ENCODE data around the gene ATP11C.

The ATP11C gene

GRCh38 chrX:139831675-139832456, 101.0 kb downstream of the ATP11C start:
- in situ Hi-C loops (cut with MboI; ENCODE audit: low sequenced_read_pairs, unreplicated experiment): no loop called here
- no peak for TF ChIP-seq CTCF (IDR thresholded peaks at IDR 0.05; ENCODE audit: borderline replicate concordance, control extremely low read depth, extremely low read depth, insufficient read depth, missing control alignments)
- DNase-seq (ENCODE audit: low spot score): peak; percentile 16

DNA sequence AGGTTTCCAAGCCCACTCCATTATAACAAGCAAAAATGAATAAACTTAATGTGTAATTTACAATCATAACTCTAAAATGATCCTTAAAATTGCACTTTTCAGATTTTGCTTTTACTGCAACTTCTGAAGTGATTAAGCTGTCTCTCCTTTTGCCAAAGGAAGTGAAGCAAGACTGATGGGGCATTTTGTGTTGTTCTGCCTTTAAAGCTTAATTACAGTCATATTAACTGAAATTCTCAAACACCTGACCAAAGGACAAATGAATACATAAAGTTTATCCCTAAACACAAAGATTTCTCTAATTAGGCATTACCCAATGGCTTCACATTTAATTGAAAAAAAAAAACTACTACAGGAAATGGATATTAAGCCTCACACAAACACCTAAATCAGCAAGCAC, 101.8 kb downstream of the ATP11C start:
- in situ Hi-C loops (cut with MboI; ENCODE audit: low sequenced_read_pairs, unreplicated experiment): no loop called here
- DNase-seq (ENCODE audit: low spot score): no peak
- TF ChIP-seq CTCF (IDR thresholded peaks at IDR 0.05; ENCODE audit: borderline replicate concordance, control extremely low read depth, extremely low read depth, insufficient read depth, missing control alignments): no peak

- TF ChIP-seq CTCF (IDR thresholded peaks at IDR 0.05; ENCODE audit: borderline replicate concordance, control extremely low read depth, extremely low read depth, insufficient read depth, missing control alignments): no peak
These were observed 104.0 kb downstream of the ATP11C start for GRCh38 chrX:139828830-139829229.

GRCh38 chrX:139828033-139828432, 104.8 kb downstream of the ATP11C start:
- in situ Hi-C loops (cut with MboI; ENCODE audit: low sequenced_read_pairs, unreplicated experiment): no loop called here
- no peak for TF ChIP-seq CTCF (IDR thresholded peaks at IDR 0.05; ENCODE audit: borderline replicate concordance, control extremely low read depth, extremely low read depth, insufficient read depth, missing control alignments)
- no peak for DNase-seq (ENCODE audit: low spot score)

More at GRCh38 chrX:139828830-139829229, 104.0 kb downstream of the ATP11C start:
- in situ Hi-C loops (cut with MboI; ENCODE audit: low sequenced_read_pairs, unreplicated experiment): no loop called here
- DNase-seq (ENCODE audit: low spot score): no peak

DNA sequence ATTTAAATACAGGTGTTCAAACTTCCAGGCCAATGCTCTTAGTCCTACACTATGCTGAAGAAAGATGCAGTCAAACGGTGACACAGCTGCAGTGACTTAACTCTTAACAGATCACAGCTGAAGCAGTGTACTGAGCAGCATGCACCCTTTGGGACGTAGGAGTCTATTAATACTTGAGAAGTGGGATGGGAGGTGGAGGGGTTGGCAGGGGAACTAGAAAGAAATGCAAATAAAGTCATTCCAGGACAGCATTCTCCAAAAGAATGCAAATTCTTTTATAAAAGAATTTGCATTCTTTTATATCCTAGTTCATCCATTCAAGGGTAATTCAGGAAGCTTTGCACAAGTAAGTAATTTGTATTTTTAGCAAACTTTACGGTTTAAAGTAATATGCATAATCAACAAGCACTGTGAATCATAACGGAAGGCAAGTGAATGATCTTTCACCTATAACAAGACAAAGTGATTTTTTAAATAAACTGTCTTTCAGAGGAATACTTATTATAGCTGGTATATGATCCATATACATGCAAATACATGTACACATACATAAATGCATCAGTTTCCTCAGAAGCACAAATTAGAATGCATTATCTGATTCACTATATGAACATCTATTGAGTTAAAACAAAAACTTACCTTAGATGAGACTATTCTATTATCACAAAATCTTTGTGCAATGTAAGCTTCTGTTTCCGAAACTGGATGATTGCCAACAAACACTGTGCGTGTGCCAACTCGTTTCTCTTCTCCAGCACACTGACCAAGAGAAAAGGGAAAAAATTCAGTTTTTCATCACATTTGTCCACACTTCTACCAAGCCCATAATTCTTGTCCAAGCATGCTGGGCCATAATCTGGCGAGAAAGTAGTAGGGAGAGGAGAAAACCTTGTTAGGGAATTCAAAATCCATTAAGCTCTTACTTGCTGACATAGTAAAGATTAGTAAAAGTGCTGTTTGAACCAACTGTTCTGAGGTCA, 106.5 kb downstream of the ATP11C start:
- in situ Hi-C loops (cut with MboI; ENCODE audit: low sequenced_read_pairs, unreplicated experiment): no loop called here
- no peak for DNase-seq (ENCODE audit: low spot score)
- no peak for TF ChIP-seq CTCF (IDR thresholded peaks at IDR 0.05; ENCODE audit: borderline replicate concordance, control extremely low read depth, extremely low read depth, insufficient read depth, missing control alignments)

DNA sequence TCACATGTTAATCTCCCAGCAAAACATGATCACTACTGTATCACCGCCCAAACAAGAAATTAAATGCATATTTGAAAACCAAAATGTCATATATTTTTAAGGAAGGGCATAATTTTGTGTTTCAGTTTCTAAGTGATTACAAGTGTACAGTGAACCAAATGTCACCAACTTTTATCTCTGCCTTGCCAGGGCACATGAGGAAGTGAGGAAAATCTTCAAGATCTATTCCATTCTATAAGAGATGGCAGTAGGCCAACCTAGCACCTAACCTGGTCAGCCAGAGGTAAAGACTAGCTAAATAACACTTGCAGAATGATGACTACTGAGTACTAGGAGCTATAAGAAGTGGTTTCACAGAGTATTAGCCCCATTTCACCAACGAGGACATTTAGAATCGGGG, 107.2 kb downstream of the ATP11C start:
- no peak for DNase-seq (ENCODE audit: low spot score)
- no peak for TF ChIP-seq CTCF (IDR thresholded peaks at IDR 0.05; ENCODE audit: borderline replicate concordance, control extremely low read depth, extremely low read depth, insufficient read depth, missing control alignments)
- in situ Hi-C loops (cut with MboI; ENCODE audit: low sequenced_read_pairs, unreplicated experiment): no loop called here
